Psoas muscle (tissue), 8 donors: ENCODE results near the gene MYG1. TPM values are rescaled to one million over a fixed set of nuclear protein-coding genes. Genes with fewer than 3 reads are reported as not detected.
A peak's percentile ranks its signal among the peaks of the same experiment; 100 is the strongest.
"Not testable (repeated sequence)": the region's sequence is repeated elsewhere in the genome, so short reads cannot be mapped to it uniquely, and the experiment has no call there.

Source experiments
- ATAC-seq, 4 donors: fragments of 200-7000 bp; cut with Tn5 transposase; one replicate each; pipeline ENCODE4 v1.9.1; 2020; ENCODE audit warnings: moderate library complexity in 3 of 4, mild to moderate bottlenecking in 2 of 4
- DNase-seq, 2 donors: peaks; one replicate each; pipeline ENCODE4 v3.0.0-alpha.2; 2020
- H3K27ac ChIP-seq: fragments of 200-600 bp; one replicate; pipeline ENCODE4 v1.8.0; 2022
- H3K27me3 ChIP-seq, 3 donors: fragments of 200-600 bp in 1 of 3; one replicate each; pipeline versions ENCODE4 v1.6.1 to v1.8.0; 2013 to 2022; ENCODE audit warnings: low read length in 2 of 3, mild to moderate bottlenecking in 2 of 3, moderate library complexity in 1 of 3; ENCODE audit not compliant: insufficient read depth in 3 of 3
- H3K36me3 ChIP-seq, 2 donors: fragments of 200-600 bp in 1 of 2; one replicate each; pipeline versions ENCODE4 v1.6.1 to v1.8.0; 2013 to 2022; ENCODE audit warnings: low read depth in 1 of 2, mild to moderate bottlenecking in 1 of 2, moderate library complexity in 1 of 2; ENCODE audit not compliant: insufficient read depth in 1 of 2
- H3K4me1 ChIP-seq: fragments of 200-600 bp; one replicate; pipeline ENCODE4 v1.8.0; 2022
- H3K4me3 ChIP-seq: fragments of 200-600 bp; one replicate; pipeline ENCODE4 v1.8.0; 2022; ENCODE audit warnings: mild to moderate bottlenecking
- H3K9me3 ChIP-seq: fragments of 200-600 bp; one replicate; pipeline ENCODE4 v1.8.0; 2022
- CTCF ChIP-seq: fragments of 200-600 bp; IDR thresholded peaks from one replicate; pipeline ENCODE4 v1.8.0; 2022; ENCODE audit warnings: antibody characterized with exemption
- WGBS, 3 donors: extraction: QIAGEN DNeasy Blood & Tissue Kit; methylation state at CpG; one replicate each; pipeline versions ENCODE4 v1.1.6 to v1.1.7; 2013; 5-methylcytosine and 5-hydroxymethylcytosine counted together
- intact Hi-C, 2 donors: fragments of 100-400 bp; cut with DNase I; formaldehyde crosslinking; loops; one replicate each; pipeline versions ENCODE4 v1.11.0 to v1.14.2; 2022
- polyA plus RNA-seq, 3 donors: library from polyadenylated mRNA; stranded (reverse); fragments of 200-250 nt; gene quantifications; one replicate each; pipeline ENCODE4 v1.2.3, GENCODE V29; 2013
- total RNA-seq, 4 donors: library from RNA; stranded (reverse); fragmentation: NEBNext Ultra II Directional in 2 of 4; extraction: Animal tissue kit (Norgen Biotek cat#: 25700) in 2 of 4; gene quantifications; one replicate each; pipeline versions ENCODE4 v1.2.1 to v1.2.4, GENCODE V29; 2021 to 2023
- donor health status: healthy with polysubstance abuse.
- donor health status: DM: no; HTN: no; CAD: no; lungs with moderate emphysema.
- donor health status: Bipolar disorder and iron deficiency.
- donor health status: healthy.
- donor health status: DM: yes; HTN: yes; CAD: no.
- donor health status: DM: no; HTN: no; CAD: no.
- donor health status: DM: no; HTN: no; CAD: no.
- donor health status: DM: yes; HTN: yes; CAD: no.

The MYG1 gene
- total and polyA plus RNA-seq, 7 donors = 34.6 to 68.9 (median 44.7) TPM

- no peak for TF ChIP-seq CTCF
- Histone ChIP-seq H3K27me3 (peaks cover 0 to 2% (median 0%) of the 10 kb centered on the region in 3 donors), H3K9me3 (no peaks in the 10 kb centered on the region), H3K4me3 (no peak overlapping the region), H3K36me3 (no peaks in the 10 kb centered on the region), H3K4me1 (peaks cover 8% of the 10 kb centered on the region), H3K27ac (no peak overlapping the region)
- DNase-seq = peak in 1 of 2 donors; percentile 22
- ATAC-seq = no peak
- intact Hi-C loops = no loop called here
- 44 to 50% (median 48%) methylated on average over 15 to 16 of the region's 16 CpGs for WGBS, 3 donors
Measured at GRCh38 chr12:53328043-53328435, 28.5 kb downstream of the MYG1 start.

GRCh38 chr12:53330671-53331070 is 31.2 kb downstream of the MYG1 start:
- ATAC-seq = no peak

GRCh38 chr12:53332339-53332738 is 32.8 kb downstream of the MYG1 start:
- ATAC-seq, intact Hi-C loops: not testable (repeated sequence)

More at GRCh38 chr12:53330671-53331070, 31.2 kb downstream of the MYG1 start:
- DNase-seq = peak in 1 of 2 donors; percentile 27
- TF ChIP-seq CTCF = no peak
- intact Hi-C loops = no loop called here
- H3K4me3 ChIP-seq = no peak overlapping the region
- H3K27me3 ChIP-seq = peaks cover 0 to 2% (median 0%) of the 10 kb centered on the region in 3 donors
- no peak overlapping the region for H3K27ac ChIP-seq
- WGBS, 3 donors = 57 to 65% (median 61%) methylated on average over 5 of the region's 5 CpGs
- H3K9me3 ChIP-seq = no peaks in the 10 kb centered on the region
- H3K36me3 ChIP-seq = no peaks in the 10 kb centered on the region
- H3K4me1 ChIP-seq = no peaks in the 10 kb centered on the region

GRCh38 chr12:53332744-53333143 is 33.2 kb downstream of the MYG1 start:
- no peak for TF ChIP-seq CTCF
- DNase-seq = no peak

More at GRCh38 chr12:53332339-53332738, 32.8 kb downstream of the MYG1 start:
- DNase-seq, H3K27ac ChIP-seq, H3K9me3 ChIP-seq, H3K36me3 ChIP-seq, H3K4me3 ChIP-seq, H3K4me1 ChIP-seq, H3K27me3 ChIP-seq: not testable (repeated sequence)

GRCh38 chr12:53333289-53333688 is 33.8 kb downstream of the MYG1 start:
- no peaks in the 10 kb centered on the region for H3K36me3 ChIP-seq
- ATAC-seq = no peak
- TF ChIP-seq CTCF = no peak
- peaks cover 0 to 19% (median 4%) of the 10 kb centered on the region in 3 donors for H3K27me3 ChIP-seq
- WGBS, 3 donors = 81 to 85% (median 83%) methylated on average over 4 of the region's 4 CpGs
- H3K27ac ChIP-seq = no peak overlapping the region
- DNase-seq = no peak
- H3K4me3 ChIP-seq = no peak overlapping the region
- H3K4me1 ChIP-seq = no peaks in the 10 kb centered on the region
- H3K9me3 ChIP-seq = no peaks in the 10 kb centered on the region
- intact Hi-C loops = no loop called here

More at GRCh38 chr12:53332744-53333143, 33.2 kb downstream of the MYG1 start:
- H3K27ac ChIP-seq = no peak overlapping the region
- no peak for ATAC-seq
- no peak overlapping the region for H3K4me3 ChIP-seq
- intact Hi-C loops = no loop called here
- no peaks in the 10 kb centered on the region for H3K4me1 ChIP-seq
- no peaks in the 10 kb centered on the region for H3K36me3 ChIP-seq
- H3K9me3 ChIP-seq = no peaks in the 10 kb centered on the region
- 61 to 63% (median 62%) methylated on average over 15 of the region's 15 CpGs for WGBS, 3 donors
- peaks cover 0 to 14% (median 4%) of the 10 kb centered on the region in 3 donors for H3K27me3 ChIP-seq
